A673 (cell line): Measurements from ENCODE around the gene CHST4.

Experiments
- EZH2 ChIP-seq: fragments of 200-600 bp; sonication (generic); IDR thresholded peaks from 2 replicates; pipeline ENCODE4 v1.6.1; 2017; ENCODE audit warnings: borderline replicate concordance, low read depth, mild to moderate bottlenecking, mixed read lengths, antibody characterized with exemption, low read length; ENCODE audit not compliant: poor library complexity, severe bottlenecking
- TF ChIP-seq, protein P1 (sequence below): fragments of 300-800, 200-600 bp; sonication (generic); conservative IDR thresholded peaks from 2 replicates; pipeline ENCODE4 v1.5.1; 2017; ENCODE audit warnings: low read depth, mild to moderate bottlenecking, antibody characterized with exemption, low read length, moderate library complexity, mixed read lengths

DNA sequence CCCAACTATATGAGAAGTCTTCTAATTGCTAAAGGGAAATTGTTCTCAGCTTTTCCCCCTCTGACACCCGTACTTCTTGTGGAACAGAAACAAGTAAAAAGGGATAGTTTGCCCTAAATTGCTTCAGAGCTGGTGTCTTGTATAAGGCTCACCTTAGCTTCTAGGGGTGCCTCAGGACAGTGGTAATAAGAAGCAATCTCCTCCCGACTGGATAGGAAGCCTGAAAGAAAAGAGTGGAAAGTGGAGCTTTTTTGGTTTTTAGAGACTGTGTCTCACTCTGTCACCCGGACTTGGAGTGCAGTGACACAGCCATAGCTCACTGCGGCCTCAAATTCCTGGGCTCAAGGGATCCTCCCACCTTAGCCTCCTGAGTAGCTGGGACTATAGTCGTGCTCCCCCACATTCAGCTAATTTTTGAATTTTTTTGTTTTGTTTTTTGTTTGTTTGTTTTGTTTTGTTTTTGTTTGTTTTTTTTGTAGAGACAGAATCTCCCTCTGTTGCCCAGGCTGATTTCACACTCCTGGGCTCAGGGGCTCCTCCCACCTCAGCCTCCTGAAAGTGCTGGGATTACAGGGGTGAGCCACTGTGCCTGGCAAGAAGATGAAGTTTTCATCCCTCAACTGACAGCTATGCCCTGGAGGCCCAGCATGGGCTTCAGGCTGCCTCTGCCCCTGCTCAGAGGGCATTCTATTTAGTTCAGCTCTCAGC lies 47.3 kb downstream of the CHST4 start:
- TF ChIP-seq, protein P1, sequence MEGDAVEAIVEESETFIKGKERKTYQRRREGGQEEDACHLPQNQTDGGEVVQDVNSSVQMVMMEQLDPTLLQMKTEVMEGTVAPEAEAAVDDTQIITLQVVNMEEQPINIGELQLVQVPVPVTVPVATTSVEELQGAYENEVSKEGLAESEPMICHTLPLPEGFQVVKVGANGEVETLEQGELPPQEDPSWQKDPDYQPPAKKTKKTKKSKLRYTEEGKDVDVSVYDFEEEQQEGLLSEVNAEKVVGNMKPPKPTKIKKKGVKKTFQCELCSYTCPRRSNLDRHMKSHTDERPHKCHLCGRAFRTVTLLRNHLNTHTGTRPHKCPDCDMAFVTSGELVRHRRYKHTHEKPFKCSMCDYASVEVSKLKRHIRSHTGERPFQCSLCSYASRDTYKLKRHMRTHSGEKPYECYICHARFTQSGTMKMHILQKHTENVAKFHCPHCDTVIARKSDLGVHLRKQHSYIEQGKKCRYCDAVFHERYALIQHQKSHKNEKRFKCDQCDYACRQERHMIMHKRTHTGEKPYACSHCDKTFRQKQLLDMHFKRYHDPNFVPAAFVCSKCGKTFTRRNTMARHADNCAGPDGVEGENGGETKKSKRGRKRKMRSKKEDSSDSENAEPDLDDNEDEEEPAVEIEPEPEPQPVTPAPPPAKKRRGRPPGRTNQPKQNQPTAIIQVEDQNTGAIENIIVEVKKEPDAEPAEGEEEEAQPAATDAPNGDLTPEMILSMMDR, result no peak
- no peak for TF ChIP-seq EZH2
